HFF-Myc (cell line): ENCODE data around the gene HAUS7.

ENCODE experiments used
- DNase-seq: peaks from one replicate; pipeline ENCODE4 v3.0.0-alpha.2; 2011; ENCODE audit warnings: low read depth; ENCODE audit errors: extremely low read depth
- H3K4me3 ChIP-seq: replicated peaks from 2 replicates; pipeline ENCODE4 v1.5.1; 2011; ENCODE audit warnings: low read depth, mild to moderate bottlenecking, control low read depth, low read length
- CTCF ChIP-seq: IDR thresholded peaks from 2 replicates; pipeline ENCODE4 v1.5.1; 2012; ENCODE audit warnings: mild to moderate bottlenecking, low read depth, low read length, control low read depth; ENCODE audit errors: missing control alignments

Gene HAUS7

GRCh38 chrX:153446950-153447580, 23.3 kb downstream of the HAUS7 start:
- DNase-seq = no peak
- no peak for TF ChIP-seq CTCF
- no peak overlapping the region for H3K4me3 ChIP-seq

GRCh38 chrX:153446636-153446936, 23.8 kb downstream of the HAUS7 start:
- DNase-seq = no peak
- H3K4me3 ChIP-seq = no peak overlapping the region
- no peak for TF ChIP-seq CTCF

GRCh38 chrX:153445856-153446635, 24.3 kb downstream of the HAUS7 start, which contains the start of gene TREX2:
Gene TREX2 (minus strand): TSS chrX:153446056. CDS start chrX:153445430, 626 bp downstream.
- H3K4me3 ChIP-seq = no peak within 1 kb of the TSS
- no peak for TF ChIP-seq CTCF
- no peak for DNase-seq

- TF ChIP-seq CTCF = no peak
- no peak overlapping the region for H3K4me3 ChIP-seq
- DNase-seq = no peak
These were observed 25.1 kb downstream of the HAUS7 start for GRCh38 chrX:153445106-153445855.

GRCh38 chrX:153444333-153445011, 25.9 kb downstream of the HAUS7 start:
- TF ChIP-seq CTCF = no peak
- no peak overlapping the region for H3K4me3 ChIP-seq
- DNase-seq = no peak

- TF ChIP-seq CTCF = no peak
- no peak overlapping the region for H3K4me3 ChIP-seq
- DNase-seq = no peak
These were observed 26.7 kb downstream of the HAUS7 start for GRCh38 chrX:153443476-153444332.
